T47D (cell line): ENCODE measurements around the gene EYA2.

Experiments
- DNase-seq, 2 experiments: peaks; one replicate each; pipeline versions ENCODE4 v3.0.0 to v3.0.0-alpha.2; 2011 to 2012; ENCODE audit warnings: low read depth in 1 of 2, low spot score in 1 of 2
- JUND ChIP-seq: IDR thresholded peaks from 2 replicates; pipeline ENCODE4 v1.6.1; 2012; ENCODE audit warnings: low read depth
- in situ Hi-C: cut with HindIII; loops from 2 replicates; pipeline ENCODE4 v1.10.0; 2016; ENCODE audit warnings: low sequenced_read_pairs, low pct_unique_long_range_greater_than_20kb

EYA2 gene

DNA sequence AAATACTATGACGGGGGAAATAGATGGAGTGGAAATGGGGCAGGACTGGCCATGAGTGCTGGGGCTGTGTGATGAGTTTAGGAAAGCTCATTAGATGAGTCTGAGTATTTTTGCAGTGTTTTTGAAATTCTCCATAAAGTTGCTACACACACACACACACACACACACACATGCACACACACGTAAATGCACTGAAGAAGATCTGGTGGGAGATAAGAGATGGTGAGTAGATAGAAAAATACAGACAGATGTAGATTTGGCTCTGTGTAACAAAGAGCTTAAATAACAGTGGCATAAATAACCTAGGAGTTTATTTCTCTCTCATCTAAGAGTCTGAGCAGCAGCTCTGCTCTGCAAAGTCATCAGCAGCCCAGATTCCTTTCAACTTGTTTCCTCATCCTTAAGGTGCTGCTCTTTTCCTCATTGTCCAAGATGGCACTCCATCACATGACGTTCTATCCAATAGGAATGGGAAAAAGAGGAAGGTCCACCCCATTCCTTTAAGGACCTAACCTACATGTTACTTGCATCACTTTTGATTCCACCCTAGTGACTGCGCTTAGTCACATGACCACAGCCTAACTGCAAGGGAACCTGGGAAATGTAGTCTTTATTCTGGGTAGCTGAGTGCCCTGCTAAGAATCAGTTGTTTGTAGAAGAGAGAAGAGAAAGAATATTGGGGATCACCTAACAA is 76.4 kb downstream of the EYA2 start:
- no peak for TF ChIP-seq JUND
- DNase-seq: peak; percentile 80 to 98
- in situ Hi-C loops: no loop called here

DNA sequence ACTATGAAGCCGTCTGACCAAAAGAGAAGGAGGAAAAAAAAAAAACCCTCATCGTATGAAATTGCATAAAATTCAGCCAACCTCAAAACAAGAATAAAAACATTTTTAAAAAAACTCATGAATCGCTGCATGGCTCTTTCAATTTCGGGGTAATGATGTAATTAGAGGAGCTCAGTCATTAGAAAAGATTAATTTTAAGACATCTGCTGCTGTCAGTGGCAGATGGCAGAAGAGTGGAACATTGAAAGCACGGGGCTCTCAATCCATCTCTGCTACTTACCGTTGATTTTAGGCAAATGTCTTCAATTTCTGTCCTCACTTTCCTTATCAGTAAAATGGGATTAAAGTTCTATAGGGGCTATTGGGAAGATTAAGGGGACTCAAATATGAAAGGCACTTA is 79.1 kb downstream of the EYA2 start:
- no peak for TF ChIP-seq JUND
- DNase-seq: no peak
- in situ Hi-C loops: no loop called here

DNA sequence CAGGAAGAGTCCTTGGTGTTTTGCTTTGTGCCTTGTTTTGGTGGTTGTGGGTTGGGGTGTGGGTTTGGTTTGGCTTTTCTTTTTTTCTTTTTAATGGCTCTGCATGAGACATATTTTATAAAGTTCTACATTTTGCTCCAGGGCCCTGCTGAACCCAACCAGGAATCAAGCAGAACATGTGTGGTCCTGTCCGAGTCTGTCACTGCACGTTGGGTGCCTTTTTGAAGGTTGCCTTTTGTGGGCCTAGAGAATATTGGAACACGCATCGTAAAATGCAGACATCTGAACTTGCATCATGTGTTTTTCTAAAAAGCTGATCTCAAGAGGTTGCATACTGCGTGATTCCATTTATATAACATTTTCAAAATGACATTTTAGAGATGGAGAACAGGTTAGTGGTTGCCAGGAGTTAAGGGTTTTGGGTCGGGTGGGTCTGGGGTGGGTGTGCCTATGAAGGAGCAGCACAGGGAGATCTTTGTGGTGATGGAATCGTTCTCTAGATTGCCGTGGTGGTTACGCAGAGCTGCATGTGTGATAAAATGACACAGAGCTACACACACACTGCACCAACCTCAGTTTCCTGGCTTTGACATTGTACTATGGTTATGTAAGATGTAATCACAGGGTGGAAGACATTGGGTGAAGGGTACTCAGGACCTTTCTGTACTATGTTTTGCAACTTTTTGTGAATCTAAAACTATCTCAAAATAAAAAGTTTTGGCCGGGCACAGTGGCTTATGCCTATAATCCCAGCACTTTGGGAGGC is 80.2 kb downstream of the EYA2 start:
- no peak for DNase-seq
- in situ Hi-C loops: no loop called here
- no peak for TF ChIP-seq JUND

DNA sequence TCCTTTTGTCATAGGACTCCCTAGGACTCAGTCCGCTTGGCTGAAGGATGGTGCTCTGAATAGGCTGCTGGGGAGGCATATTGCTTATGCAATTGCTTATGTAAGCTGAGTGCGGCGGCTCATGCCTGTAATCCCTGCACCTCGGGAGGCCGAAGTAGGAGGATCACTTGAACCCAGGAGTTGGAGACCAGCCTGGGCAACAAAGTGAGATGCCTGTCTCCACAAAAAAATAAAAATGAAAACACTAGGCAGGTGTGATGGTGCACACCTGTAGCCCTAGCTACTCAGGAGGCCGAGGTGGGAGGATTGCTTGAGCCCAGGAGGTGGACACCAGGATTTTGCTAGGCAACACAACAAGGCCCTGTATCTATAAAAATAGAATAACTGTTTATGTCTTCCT is 81.3 kb downstream of the EYA2 start:
- DNase-seq: no peak
- TF ChIP-seq JUND: no peak
- in situ Hi-C loops: no loop called here

DNA sequence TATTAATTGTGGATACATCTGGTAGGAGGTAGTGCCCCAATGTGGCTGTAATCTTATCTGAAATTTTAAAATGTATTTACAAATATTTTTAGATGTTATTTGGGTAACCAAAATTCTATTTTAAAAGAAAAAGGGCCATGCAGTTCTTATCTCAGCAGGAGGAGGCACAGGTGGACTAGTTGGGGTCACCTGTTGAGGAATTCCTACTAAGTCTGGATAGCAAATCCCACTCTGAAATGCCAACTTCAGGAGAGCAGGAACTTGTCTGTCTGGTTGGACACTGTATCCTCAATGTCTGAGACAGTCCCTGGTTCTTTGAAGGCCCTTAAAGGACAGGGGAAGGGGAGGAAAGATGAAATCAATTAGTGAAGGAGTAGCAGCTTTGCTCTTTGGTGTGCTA is 82.6 kb downstream of the EYA2 start:
- in situ Hi-C loops: no loop called here
- no peak for DNase-seq
- no peak for TF ChIP-seq JUND

DNA sequence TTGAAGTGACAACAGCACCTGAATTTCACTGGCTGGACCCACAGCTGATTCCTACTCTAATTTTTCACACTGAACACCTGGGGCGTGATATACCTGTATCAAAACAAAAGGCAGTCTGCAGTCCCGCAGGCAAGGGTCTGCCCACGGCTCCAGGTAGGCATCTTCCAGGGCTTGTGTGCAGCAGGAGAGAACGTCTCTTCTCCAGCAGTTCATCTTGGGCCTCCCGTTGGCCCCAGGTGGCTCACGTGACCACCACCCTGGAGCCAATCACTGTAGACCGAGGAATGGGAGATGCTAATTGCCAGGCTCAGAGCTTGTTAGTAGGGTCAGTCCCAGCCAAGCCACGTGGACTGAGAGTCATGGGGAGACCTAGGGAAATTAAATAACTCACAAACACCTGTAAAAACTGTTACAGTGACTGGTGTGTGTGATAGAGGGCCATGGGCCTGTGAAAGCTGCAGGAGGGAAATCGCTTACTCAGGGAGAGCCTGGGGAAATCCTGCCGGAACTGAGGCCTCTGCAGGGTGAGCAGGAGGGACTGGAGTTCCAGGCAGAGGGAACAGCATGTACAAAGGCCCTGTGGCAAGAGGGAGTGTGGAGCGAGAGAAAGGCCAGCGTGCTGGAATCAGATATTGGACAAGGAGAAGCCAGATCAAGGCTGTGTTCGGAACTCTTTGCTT is 83.4 kb downstream of the EYA2 start:
- in situ Hi-C loops: no loop called here
- no peak for TF ChIP-seq JUND
- DNase-seq: no peak

DNA sequence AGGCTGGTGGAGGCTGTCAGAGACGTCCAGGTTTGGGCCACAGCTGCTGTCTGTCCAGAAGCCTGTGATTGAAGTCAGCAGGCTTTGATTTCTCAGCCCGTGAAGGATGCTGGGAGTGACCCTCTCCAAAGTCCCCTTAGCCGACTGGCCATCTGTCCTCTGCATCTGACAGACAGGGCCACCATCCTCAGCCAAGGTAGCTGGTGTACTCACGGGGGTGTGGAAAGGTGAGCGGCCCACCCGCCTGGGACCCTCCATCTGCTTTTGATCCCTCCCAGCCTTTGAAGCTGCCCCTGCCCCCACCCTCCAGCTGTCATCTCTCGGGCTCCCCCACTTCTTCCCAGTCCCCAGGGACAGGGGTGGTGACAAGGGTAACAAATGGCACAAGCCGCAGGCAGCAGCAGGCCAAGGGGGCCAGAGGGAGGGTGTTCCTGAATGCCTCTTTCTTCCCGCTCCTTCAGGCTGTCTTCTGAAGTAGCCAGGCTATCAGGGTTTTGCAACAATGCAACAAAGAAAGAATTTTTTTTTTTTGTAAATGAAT is 84.4 kb downstream of the EYA2 start:
- no peak for DNase-seq
- no peak for TF ChIP-seq JUND
- in situ Hi-C loops: no loop called here

DNA sequence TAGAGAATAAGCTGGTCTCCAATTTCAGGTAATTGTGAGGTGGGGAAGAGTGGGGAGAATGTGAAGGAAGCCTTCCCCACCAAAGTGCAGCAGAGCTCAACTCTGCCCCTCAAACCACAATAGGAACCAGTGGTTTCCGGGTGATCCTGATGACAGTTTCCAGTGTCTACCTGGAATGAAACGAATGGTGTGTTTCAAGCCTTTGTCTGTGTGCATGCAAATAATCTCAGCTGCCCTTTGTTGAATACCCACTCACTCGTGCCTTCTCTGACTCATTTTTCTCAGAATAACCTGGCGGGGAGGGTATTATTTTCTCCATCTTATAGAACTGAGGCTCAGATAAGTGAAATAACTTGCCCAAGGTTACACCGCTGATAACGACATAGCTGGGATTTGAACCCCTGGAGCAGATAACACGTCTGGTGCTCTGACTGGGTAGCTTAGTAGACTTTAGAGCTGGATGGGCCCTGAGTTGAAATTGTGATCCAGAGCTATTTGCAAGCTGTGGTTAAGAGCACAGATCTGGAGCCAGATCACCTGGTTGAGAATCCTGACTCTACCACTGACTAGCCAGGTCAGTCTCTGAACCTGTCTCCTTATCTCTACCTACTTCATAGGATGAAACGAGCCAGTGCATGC is 85.1 kb downstream of the EYA2 start:
- no peak for TF ChIP-seq JUND
- in situ Hi-C loops: no loop called here
- DNase-seq: no peak

DNA sequence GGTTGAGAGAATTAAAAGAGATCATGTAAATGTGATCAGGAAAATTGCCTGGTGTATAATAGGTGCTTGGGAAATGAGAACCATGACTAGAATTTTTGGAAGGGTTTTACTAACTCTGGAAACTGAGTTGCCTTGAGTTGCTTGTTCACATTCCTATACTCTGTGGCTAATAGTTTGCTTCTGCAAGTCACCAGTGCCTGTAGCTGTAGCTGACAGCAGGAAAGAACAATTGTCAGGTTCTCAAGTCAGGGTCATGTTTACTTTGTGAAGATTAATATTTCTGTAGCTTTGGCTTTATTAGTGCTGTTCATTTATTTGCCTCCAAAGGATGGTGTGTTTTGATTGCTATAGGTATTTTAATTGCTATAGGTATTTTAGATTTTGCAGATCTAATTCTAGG is 86.5 kb downstream of the EYA2 start:
- DNase-seq: peak in 1 of 2 experiments; percentile 36
- in situ Hi-C loops: no loop called here

DNA sequence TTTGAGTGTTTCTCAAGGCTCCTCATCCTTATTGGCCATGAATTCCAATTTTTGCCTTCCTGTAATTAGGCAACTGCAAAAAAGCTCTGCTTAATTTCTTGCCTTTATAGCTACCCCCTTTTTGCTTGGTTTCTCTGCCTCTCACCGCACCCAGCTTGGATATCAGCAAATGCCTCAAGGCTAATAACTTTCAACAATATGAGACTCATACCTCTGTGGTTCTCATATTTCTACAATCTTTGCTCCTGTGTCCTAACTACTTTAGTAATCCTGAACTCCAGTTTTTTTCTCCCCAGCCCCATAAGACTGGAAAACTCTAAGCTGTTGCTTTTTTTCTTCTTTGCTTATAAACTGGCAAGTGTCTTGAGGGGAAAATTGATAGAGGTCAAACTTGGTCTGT is 88.8 kb downstream of the EYA2 start:
- DNase-seq: no peak
- in situ Hi-C loops: no loop called here
- no peak for TF ChIP-seq JUND

More for the DNA sequence above, 86.5 kb downstream of the EYA2 start:
- no peak for TF ChIP-seq JUND

DNA sequence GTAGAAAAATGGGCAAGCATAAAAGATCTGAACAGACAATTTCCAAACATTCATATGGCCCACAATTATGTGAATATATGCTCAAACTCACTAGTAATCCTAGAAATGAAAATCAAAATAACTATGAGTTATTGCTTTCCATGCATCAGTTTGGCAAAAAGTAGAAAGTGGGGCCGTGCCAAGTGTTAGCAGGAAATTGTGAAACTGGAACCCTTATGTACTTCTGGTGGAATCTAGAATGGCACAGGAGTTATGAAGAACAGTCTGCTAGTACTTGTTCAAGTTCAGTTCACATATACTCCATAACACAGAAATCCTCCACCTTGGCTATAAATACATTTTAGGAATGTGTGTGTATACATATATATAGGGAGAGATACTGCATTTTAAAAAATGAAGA is 89.8 kb downstream of the EYA2 start:
- no peak for DNase-seq
- TF ChIP-seq JUND: no peak
- in situ Hi-C loops: no loop called here

DNA sequence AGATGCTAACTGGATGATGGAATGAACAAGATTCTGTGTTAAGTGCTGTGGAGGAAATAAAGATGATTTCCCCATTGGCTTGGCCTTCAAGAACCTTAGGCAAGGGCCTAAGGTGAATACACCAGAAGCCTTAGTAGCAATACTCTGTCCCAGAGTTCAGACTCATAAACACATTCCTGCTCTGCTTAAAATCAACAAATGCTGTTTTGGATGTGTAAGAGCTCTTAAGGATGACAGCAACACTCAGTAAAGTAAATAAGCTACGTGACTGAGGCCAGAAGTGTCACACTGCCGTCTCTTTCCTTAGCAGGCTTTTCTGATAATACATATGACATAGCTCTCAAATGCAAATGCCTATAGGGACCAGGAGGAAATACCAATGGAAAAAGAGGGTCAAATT is 90.6 kb downstream of the EYA2 start:
- peak in 1 of 2 experiments; percentile 52 for DNase-seq
- no peak; the same call in 1 of the 2 replicates for TF ChIP-seq JUND
- in situ Hi-C loops: no loop called here
